GM19468 (cell line): Measurements from ENCODE around the gene PRAC1.

Source experiments
- ATAC-seq: cut with Tn5 transposase; IDR thresholded peaks from one replicate; pipeline ENCODE4 v1.9.1; 2021; ENCODE audit warnings: mild to moderate bottlenecking, moderate library complexity, moderate number of reproducible peaks; ENCODE audit not compliant: unreplicated experiment; ENCODE audit errors: extremely low read depth

PRAC1 gene

GRCh38 chr17:48722201-48722907 is at the start of gene PRAC1:
TSS of gene PRAC1 (minus strand) at chr17:48722518. CDS start at chr17:48722392, 126 bp downstream.
- ATAC-seq = no peak

DNA sequence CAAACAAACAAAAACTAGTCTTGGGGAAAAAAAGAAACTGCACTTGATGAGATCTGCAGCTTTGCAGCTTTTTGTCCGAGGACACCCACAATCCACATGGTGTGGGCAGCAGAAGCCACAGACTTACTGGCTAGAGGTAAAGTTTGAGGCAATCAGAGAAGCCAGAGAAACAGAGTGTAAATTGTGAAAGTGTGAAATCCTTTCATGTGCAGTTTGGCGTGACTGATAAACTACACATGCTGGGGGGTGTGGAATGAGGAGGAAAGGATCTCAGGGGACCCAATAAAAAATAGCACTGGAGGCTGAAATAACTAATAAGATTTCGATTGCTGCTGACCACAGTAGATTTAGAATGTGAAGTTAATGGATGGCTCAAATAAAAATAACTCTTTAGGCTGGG is 48.6 kb upstream of the PRAC1 start:
- no peak for ATAC-seq

GRCh38 chr17:48769009-48769675 is 46.8 kb upstream of the PRAC1 start:
- no peak for ATAC-seq

DNA sequence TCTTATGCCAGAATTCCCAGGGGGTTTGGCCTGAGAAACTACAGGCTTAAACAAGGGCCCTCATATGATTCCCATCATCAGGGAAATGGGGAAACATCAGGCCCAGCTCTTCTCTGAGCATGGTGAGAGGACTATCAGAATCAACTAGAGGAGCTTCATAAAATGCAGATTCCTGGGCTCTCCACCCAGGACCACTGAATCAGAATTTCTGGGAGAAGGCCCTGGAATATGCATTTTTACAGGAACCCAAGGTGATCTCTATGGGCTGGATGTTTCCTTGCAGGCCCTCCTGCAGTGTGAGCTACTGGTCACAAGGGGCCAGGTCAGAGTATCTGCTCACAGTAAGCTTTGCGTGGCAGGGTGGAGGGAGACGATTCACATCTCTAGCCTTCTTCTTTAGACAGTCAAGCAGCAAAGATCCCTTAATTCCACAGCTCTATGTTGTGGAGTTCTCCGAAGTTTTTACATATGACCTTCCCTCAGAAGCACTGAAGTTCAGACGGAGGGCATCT is 45.0 kb upstream of the PRAC1 start:
- no peak for ATAC-seq

DNA sequence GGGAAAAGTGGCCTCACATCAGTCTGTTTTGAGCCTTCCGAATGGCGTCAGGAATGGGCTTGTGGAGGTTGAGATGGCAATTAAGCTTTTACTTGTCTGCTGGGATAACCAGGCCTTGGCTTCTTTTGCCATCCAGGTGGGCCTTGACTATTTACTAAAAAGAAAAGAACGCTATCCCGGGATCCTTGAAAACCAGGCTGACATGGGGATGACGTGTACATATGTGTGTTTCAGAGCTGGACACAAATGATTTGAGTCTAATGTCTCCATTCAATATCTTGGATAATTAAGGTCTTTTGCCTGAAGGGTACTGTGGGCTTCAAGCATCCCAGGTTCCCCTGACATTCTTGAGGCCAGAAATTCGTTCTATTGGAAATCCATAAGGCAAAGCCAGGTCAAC is 38.8 kb upstream of the PRAC1 start:
- ATAC-seq = no peak

- no peak for ATAC-seq
Observed at GRCh38 chr17:48760411-48760810, 38.1 kb upstream of the PRAC1 start.

DNA sequence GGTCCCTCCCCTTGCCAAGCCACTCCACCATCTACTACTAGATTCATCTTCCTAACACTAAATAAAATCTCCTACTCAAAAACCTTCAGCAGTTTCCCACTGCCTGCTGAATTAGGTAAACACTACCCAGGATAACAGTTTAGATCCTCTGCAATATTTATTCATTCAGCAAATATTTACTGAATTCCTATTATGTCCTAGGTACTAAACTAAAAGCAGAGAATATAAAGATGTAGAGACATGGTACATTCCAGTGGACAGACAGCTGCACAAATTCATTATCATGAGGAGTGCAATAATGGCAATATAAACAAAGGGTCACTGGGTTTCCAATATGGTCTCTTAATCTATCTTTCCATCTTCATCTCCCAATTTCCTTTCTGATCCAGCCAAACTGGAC is 37.0 kb upstream of the PRAC1 start:
- no peak for ATAC-seq

DNA sequence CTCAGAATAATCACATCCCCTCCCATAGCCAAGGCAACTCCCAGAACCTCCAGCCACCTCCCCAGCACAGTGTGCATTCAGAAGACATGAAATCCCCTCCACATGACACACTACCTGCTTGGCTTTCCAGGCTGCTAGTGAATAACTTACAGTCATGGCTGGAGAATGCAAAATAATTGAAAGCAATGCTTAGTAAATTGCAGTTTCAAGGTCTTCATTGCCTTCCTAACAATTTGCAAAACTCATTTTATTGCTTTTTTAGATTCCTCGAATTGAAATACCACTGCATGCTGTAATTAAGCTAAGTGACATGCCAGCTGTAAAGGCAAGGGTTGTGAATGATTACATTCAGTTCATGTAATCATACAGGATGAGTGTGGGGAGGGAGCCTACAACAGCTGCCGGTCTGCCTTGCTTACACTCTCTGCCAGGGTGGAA is 35.2 kb upstream of the PRAC1 start:
- ATAC-seq = no peak

- ATAC-seq = no peak
Observed at GRCh38 chr17:48756830-48757251, 34.5 kb upstream of the PRAC1 start.

DNA sequence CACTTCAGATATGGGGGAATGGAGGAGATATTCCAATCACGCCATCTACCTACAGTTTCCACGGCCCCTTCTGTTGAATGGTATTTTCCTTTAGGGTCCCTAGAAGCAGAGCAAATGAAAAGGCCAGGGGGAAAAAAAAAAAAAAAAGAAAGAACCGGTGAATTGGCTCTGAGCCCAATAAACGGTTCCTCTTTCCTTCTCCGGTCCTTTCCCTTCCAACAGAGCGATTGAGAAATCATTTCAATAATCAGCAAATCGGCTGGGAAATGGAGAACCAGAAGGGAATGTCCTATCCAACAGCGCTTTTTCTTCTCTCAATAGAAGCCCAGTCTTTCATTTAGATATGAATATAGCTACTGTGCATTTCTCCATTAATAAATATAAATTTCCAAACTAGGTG is 33.0 kb upstream of the PRAC1 start:
- ATAC-seq = no peak

DNA sequence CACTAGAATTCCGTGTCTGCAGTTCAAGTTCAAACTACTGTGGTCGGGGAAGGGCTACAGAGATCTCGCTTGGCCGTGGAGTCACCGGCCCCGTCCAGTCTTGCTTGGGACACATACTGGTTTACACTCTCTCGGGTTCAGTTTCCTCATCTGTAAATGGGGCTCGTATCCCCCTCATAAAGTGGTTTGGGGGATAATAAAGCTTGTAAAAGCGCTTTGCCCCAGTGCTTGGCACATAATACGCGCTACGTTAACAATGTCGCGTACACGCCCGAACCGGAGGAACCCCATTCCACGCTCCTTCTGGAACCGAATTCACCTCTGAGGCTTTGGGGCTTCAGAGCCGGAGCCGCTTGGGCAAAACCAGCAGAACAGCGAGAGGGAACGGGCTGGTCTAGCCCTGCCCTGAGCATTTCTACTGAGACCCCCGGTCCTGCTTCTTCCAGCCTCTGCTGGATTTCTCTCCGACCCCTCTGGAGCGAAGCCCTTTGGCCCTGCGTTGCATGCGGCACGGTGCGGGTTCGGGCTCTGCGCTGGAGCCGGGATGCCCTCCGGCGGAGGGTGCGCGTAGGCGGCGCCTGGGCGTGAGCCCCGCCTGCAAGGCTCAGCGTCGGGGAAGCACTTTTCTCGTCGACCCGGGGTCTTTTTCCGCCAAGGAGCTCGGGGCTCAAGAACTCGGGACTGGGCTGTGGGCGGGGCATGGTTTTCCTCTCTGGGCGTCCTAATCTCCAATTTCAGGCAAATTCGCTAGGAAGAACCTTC is 32.4 kb upstream of the PRAC1 start:
- no peak for ATAC-seq

DNA sequence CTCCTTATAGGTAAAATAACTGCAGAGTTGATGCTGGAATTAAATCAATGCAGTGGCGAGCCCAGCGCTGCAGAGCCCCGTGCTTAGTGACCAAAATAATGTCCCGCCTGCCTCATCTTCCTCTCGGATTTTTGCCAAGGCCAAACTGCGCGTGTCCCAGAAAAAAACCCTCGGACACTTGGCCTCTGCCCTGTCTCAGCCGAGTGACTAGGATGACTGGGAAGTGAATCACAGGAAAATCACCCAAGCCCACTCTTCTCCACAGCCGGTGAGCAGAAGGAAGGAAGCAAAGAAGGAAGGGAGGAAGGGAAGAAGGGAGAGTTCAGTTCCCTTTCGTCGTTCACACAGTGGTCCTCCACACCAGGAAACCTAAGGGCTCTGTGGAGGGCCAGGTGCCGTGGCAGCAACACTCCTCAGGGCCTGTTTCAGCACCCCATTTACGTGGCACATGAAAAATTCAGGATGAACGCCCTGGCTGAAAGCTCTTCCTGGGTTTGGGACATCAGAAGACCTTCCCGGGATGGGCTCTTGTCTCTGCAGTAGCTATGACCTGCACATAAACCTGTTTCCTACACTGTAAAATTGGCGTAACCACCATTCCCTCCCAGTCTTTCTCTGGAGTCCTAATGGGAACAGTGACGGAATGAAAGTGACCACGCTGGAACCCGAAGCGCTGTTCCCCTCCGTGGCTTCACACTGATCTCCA is 31.6 kb upstream of the PRAC1 start:
- no peak for ATAC-seq

DNA sequence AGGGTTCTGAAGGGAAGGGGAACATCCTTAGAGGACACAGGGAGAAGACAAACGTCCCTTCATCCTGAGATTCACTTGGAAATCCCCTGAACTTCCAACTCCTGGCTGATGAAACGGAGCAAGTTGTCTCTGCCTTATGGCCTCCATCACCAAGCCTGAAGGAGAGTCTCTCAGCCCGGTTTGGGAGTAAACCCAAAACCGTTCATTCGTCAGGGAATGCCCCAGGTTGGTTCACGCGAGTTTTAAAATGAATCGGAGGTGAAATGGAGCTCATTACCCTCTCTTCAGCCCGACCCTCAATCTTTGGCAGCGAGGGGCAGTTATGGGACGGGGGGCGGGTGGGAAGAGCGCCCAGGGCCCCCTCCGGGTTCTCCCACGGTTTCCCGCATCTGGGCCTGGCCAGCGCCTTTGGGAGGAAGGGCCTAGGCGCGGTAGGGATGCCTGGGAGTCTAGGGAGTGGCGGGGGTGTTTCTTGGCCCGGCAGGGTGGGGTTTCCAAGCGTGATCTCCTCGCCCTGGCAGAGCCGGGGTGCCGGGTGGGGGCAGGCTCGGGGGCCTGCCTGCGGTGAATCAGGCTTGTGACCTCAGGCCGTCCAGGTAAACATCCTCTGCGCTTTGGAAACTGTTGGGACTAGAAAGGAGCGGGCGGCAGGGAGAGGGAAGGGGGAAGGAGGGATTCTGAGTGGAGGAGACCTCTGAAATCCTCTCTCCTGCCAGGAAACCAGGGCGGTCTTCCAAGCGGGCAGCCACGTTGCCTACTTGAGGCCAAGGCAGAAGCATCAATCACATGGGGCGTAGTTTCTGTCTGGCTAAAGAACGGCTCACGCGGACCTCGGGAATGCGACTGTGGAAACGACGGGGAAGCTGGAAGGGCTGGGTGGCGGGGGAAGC is 30.3 kb upstream of the PRAC1 start:
- no peak for ATAC-seq

DNA sequence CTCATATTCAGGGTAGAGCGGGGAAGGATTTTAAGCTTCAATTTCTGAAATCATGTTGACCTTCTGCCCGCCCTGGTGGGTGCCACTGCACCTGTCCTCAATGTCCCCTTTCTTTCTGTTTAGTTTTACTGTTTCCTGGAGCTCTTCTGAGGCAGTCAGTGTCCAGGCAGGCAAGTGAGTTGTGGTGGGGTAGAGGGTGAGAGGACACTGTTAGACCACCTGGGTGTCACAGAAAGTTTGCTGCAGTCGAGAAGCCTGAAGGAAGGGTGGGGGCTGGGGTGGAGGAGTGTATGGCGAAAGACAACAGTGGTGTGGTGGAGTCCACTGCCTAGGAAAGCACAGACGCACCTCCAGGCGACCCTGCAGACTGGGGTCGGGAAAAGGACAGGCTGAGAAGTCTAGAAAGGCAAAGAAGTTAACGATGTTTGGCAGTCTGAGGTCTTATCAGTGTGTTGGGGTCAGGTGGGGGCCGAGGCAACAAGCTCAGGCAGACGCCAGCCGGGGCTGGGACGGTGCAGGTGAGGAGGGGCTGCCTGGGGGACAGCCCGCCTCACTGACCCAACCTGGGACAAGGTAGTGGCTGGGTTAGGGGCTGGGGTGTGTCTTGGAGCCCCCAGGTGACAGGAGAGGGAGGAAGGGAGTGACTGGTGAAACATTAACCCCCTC is 29.5 kb upstream of the PRAC1 start:
- ATAC-seq = no peak

- ATAC-seq = no peak
Observed at GRCh38 chr17:48751172-48751571, 28.9 kb upstream of the PRAC1 start.

DNA sequence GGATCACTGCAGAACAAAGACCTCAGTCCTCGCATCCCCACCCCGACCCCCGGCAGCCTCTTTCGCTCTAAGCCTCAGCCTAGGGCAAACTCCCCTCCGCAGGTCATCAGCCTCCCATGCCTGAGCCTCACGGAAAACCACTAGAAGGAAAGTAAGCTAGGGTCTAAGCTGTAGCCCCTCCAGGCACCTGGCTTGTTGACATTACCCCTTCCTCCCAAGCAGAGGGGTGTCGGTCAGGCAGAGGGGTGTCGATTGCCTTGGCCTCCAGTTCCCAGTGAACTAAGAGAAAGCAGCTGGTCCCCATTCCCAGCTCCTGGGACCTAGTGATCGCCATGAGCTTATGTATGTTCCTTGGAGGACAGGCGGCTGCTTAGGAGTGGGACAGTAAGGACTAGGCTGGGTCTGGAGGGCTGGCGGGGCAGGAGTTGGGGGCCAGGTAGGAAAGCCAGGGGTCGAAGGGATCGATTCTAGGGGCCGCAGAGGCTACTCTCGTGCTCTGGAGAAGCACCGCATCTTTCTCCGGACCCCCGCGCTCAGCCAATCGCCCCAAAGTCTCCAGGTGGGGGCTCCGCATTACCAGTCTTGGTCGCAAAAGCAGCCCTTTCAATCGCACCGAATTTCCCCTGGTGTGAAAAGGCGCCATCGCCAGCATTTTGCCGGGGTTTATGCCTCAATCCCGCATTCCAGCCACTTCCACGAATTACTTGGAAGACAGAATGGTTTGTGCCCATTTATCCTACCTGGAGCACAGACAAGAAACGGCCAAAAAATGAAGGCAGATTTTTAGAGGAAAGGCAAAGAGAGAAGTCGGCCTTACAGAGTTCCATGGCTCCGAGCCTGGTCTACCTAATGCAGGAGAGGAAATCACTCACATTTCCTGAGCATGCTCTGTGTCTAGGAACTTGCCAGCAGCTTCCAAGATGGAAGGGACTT is 27.6 kb upstream of the PRAC1 start:
- ATAC-seq = no peak

DNA sequence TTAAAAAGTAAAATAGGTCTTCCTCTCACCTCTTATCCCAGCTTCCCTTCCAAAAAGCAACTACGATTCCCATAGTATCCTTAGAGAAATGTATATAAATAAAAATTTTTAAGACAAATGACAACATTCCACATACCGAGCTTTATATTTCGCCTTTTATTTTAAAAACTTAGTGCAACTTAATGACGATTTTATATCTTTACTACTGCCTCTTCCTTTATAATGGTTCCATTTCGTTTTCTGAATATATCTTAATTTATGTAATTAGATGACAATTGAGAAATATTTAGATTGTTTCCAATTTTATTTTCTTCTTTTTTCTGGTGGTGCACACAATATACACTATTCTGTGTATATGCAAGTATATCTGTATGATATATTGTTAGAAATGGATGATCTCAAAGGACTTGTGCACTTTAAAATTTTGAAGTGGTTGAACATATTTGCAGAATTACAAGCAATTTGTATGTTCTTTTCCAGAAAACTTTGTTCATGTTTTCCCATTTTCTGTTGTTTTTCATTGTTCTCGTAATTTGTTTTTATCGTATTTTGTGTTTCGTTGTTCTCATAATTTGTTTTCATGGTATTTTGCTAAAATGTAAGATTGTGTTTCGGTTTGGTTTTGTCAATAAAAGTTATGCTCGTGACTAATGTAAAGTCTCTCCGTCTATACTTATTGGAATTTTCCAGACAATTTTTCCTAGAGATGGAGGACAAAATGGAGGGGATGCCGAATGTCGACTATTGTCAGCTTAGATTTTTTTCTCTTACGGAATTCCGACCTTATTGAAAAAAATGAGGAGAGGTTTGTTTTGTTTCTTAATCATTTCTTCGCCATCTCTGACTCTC is 26.6 kb upstream of the PRAC1 start:
- ATAC-seq = no peak
